Stomach (tissue), 9 donors: Measurements from ENCODE around the gene PRKAR2B. TPM values are rescaled to one million over a fixed set of nuclear protein-coding genes. Genes with fewer than 3 reads are reported as not detected.

Experiments used
- DNase-seq, 2 donors: peaks; one replicate each; pipeline versions ENCODE4 v3.0.0 to v3.0.0-alpha.2; 2013 to 2019
- H3K27ac ChIP-seq, 5 donors: fragments of 200-600 bp in 4 of 5; sonication (generic) in 4 of 5; one replicate each; pipeline ENCODE4 v1.5.1; 2013 to 2019; ENCODE audit warnings: mild to moderate bottlenecking in 1 of 5, moderate library complexity in 1 of 5
- H3K27me3 ChIP-seq, 3 donors: fragments of 200-600 bp; sonication (generic); one replicate each; pipeline ENCODE4 v1.5.1; 2017 to 2019; ENCODE audit warnings: mixed run types in 1 of 3
- H3K36me3 ChIP-seq, 4 donors: fragments of 200-600 bp; sonication (generic); 1 replicate in 3 of 4; 2 replicates in 1 of 4; pipeline ENCODE4 v1.5.1; 2016 to 2019
- H3K4me1 ChIP-seq, 4 donors: fragments of 200-600 bp; sonication (generic); one replicate each; pipeline ENCODE4 v1.5.1; 2016 to 2019
- H3K4me3 ChIP-seq, 4 donors: fragments of 200-600 bp; sonication (generic) in 3 of 4; one replicate each; pipeline ENCODE4 v1.5.1; 2016 to 2019; ENCODE audit warnings: mild to moderate bottlenecking in 1 of 4
- H3K9me3 ChIP-seq, 4 donors: fragments of 200-600 bp; sonication (generic); one replicate each; pipeline ENCODE4 v1.5.1; 2016 to 2019
- CTCF ChIP-seq, 7 experiments: fragments of 450-650 bp in 4 of 7; fragments of 200-600 bp in 3 of 7; sonication (generic) in 3 of 7; IDR thresholded peaks; one replicate each; pipeline ENCODE4 v1.5.1; 2016 to 2019; ENCODE audit warnings: antibody characterized with exemption in 7 of 7, control low read depth in 2 of 7, mild to moderate bottlenecking in 1 of 7
- EP300 ChIP-seq: sonication (generic); formaldehyde crosslinking; IDR thresholded peaks from one replicate; pipeline ENCODE4 v1.6.1; 2017; ENCODE audit warnings: antibody characterized with exemption
- POLR2A ChIP-seq, 4 donors: fragments of 450-650 bp; IDR thresholded peaks; one replicate each; pipeline ENCODE4 v1.6.1; 2016; ENCODE audit warnings: antibody characterized with exemption in 4 of 4, control low read depth in 2 of 4, mild to moderate bottlenecking in 1 of 4, moderate library complexity in 1 of 4
- POLR2AphosphoS5 ChIP-seq, 3 donors: sonication (generic); formaldehyde crosslinking; IDR thresholded peaks; one replicate each; pipeline ENCODE4 v1.6.1; 2016; ENCODE audit warnings: antibody characterized with exemption in 3 of 3
- WGBS, 5 donors: extraction: QIAGEN DNeasy Blood & Tissue Kit in 3 of 5; methylation state at CpG; one replicate each; pipeline versions ENCODE4 v1.1.5 to v1.1.7; 2013 to 2018; 5-methylcytosine and 5-hydroxymethylcytosine counted together
- intact Hi-C: fragments of 100-400 bp; cut with DNase I; formaldehyde crosslinking; loops from one replicate; pipeline ENCODE4 v1.15.1; 2023; ENCODE audit warnings: low total_unique reads
- polyA plus RNA-seq, 3 donors: library from polyadenylated mRNA; stranded (reverse); fragments of 200-250 nt; gene quantifications; one replicate each; pipeline ENCODE4 v1.2.3, GENCODE V29; 2013
- total RNA-seq, 5 donors: library from RNA; depleted of rRNA; stranded (reverse); fragments of >200 nt; gene quantifications; one replicate each; pipeline versions ENCODE4 v1.1.0 to v1.2.3, GENCODE V29; 2014 to 2016
- donor health status: healthy with polysubstance abuse.
- donor health status: Bipolar disorder and iron deficiency.
- donor health status: healthy.

The PRKAR2B gene
- total and polyA plus RNA-seq, 8 donors, result 4.7 to 39.6 (median 15.2) TPM

- Histone ChIP-seq H3K9me3 (no peaks in the 10 kb centered on the region), H3K27me3 (no peaks in the 10 kb centered on the region), H3K36me3 (no peaks in the 10 kb centered on the region), H3K4me1 (peaks cover 0 to 9% (median 6%) of the 10 kb centered on the region in 4 donors), H3K4me3 (no peak overlapping the region), H3K27ac (no peak overlapping the region)
- no peak for DNase-seq
- TF ChIP-seq CTCF (IDR thresholded peaks at IDR 0.05) (no peak), POLR2A (IDR thresholded peaks at IDR 0.05) (no peak), EP300 (no peak), POLR2AphosphoS5 (IDR thresholded peaks at IDR 0.05) (no peak)
- 74 to 92% (median 87%) methylated on average over 3 of the region's 3 CpGs for WGBS, 5 donors
- intact Hi-C loops, result no loop called here
These were observed 70.6 kb downstream of the PRKAR2B start for GRCh38 chr7:107115114-107115513.

DNA sequence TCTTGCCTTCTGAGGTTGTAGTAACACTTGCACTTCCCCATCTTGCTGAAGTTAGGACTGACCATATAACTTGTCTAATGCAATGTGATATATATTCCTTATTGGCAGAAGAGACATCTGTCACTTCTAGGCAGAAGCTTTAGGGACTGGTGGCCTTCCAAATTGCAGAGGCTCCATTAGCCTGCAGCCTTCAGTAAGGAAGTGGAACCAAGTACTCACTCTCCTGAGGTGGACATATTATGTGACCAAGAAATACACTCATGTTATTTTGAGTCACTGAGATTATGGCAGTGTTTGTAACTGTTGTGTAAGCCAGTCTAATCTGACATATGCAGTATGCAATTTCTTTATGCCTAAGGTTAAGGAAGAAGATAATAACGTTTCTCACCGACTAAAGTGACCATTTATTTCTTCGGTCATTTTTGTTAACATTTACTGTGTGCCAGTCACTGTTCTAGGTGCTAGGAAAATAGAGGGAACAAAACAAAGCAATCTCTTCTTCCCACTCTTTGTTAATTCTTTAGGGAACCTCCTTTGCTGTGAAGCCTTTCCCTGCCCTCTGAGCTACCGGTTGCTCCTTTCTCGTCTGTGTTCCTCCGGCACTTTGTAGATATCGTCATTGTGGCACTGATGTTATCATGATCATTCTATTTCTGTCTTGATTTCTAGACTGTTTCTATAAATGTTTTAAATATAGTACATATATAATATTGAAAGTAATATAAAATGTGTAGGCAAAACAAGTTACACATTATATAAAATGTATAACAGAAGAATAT lies 71.4 kb downstream of the PRKAR2B start:
- DNase-seq, result no peak
- 46 to 71% (median 60%) methylated on average over 7 of the region's 7 CpGs for WGBS, 5 donors
- H3K4me1 ChIP-seq, result peaks cover 0 to 9% (median 6%) of the 10 kb centered on the region in 4 donors
- H3K36me3 ChIP-seq, result no peaks in the 10 kb centered on the region
- H3K4me3 ChIP-seq, result no peak overlapping the region
- no peaks in the 10 kb centered on the region for H3K27me3 ChIP-seq
- no peaks in the 10 kb centered on the region for H3K9me3 ChIP-seq
- H3K27ac ChIP-seq, result no peak overlapping the region
- TF ChIP-seq POLR2AphosphoS5 (IDR thresholded peaks at IDR 0.05) (no peak), POLR2A (IDR thresholded peaks at IDR 0.05) (no peak), CTCF (IDR thresholded peaks at IDR 0.05) (no peak), EP300 (no peak)
- intact Hi-C loops, result no loop called here

- no peak overlapping the region for H3K27ac ChIP-seq
- peaks cover 0 to 9% (median 6%) of the 10 kb centered on the region in 4 donors for H3K4me1 ChIP-seq
- TF ChIP-seq POLR2AphosphoS5 (IDR thresholded peaks at IDR 0.05), result peak in 1 of 3 donors; percentile 36
- TF ChIP-seq CTCF (IDR thresholded peaks at IDR 0.05), result no peak
- H3K27me3 ChIP-seq, result no peaks in the 10 kb centered on the region
- no peak overlapping the region for H3K4me3 ChIP-seq
- H3K36me3 ChIP-seq, result no peaks in the 10 kb centered on the region
- DNase-seq, result peak in 1 of 2 donors; percentile 33
- WGBS, 5 donors, result 42 to 56% (median 42%) methylated on average over 5 of the region's 5 CpGs
- intact Hi-C loops, result no loop called here
- H3K9me3 ChIP-seq, result no peaks in the 10 kb centered on the region
These were observed 73.8 kb downstream of the PRKAR2B start for GRCh38 chr7:107118109-107118900.

- TF ChIP-seq POLR2AphosphoS5 (IDR thresholded peaks at IDR 0.05) (no peak), EP300 (no peak), POLR2A (IDR thresholded peaks at IDR 0.05) (no peak), CTCF (IDR thresholded peaks at IDR 0.05) (no peak)
- Histone ChIP-seq H3K27me3 (no peaks in the 10 kb centered on the region), H3K9me3 (no peaks in the 10 kb centered on the region), H3K4me3 (no peak overlapping the region), H3K27ac (no peak overlapping the region), H3K36me3 (no peaks in the 10 kb centered on the region), H3K4me1 (peaks cover 0 to 9% (median 6%) of the 10 kb centered on the region in 4 donors)
- DNase-seq, result no peak
- WGBS, 5 donors, result 75 to 93% (median 90%) methylated on average over 6 of the region's 6 CpGs
- intact Hi-C loops, result no loop called here
These were observed 75.0 kb downstream of the PRKAR2B start for GRCh38 chr7:107119376-107120105.
